ENCODE results near the gene PRDM15.
A peak's percentile ranks its signal among the peaks of the same experiment; 100 is the strongest.

Gene PRDM15

DNA sequence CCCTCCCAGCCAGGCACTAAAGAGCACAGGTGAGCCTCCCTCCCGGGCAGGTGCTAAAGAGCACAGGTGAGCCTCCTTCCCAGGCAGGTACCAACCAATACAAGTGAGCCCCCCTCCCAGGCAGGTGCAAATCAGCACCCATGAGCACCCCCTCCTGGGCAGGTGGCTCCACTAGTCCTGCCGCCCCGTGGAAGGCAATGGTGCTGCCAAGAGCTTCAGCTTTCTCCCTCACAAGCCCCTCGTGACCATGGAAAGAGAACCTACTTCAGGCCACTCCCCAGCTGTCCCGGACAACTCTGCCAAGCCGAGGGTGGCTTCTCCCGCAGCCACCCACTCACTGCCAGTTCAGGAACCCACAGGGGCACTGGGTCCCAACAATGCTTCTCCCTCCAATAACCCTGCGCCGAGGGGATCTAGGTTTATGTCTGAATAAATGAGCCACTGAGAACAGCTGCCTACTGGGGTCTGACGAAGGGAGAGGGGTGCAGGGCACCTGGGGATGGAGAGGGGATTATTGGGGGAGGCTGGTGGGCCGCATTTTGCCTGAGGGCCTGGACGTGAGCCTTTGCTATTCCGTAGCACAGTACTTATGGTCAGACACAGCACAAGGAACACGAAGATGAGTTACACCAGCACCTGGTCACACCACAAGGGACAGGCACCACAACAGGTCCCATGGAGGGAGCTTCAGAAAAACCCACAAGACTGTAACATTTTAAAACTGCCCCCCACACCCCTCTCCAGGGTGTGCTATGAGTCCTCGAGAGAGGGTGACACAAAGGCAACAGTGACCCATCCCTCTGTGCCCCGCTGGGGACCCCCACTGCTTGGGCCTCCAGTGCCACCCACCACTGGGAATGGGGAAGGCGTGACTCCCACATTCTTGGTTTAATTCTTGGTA is 46.3 kb downstream of the PRDM15 start:
- DNase-seq (ENCODE audit: low spot score) = peak; percentile 68
- TF ChIP-seq, protein P1, sequence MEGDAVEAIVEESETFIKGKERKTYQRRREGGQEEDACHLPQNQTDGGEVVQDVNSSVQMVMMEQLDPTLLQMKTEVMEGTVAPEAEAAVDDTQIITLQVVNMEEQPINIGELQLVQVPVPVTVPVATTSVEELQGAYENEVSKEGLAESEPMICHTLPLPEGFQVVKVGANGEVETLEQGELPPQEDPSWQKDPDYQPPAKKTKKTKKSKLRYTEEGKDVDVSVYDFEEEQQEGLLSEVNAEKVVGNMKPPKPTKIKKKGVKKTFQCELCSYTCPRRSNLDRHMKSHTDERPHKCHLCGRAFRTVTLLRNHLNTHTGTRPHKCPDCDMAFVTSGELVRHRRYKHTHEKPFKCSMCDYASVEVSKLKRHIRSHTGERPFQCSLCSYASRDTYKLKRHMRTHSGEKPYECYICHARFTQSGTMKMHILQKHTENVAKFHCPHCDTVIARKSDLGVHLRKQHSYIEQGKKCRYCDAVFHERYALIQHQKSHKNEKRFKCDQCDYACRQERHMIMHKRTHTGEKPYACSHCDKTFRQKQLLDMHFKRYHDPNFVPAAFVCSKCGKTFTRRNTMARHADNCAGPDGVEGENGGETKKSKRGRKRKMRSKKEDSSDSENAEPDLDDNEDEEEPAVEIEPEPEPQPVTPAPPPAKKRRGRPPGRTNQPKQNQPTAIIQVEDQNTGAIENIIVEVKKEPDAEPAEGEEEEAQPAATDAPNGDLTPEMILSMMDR (IDR thresholded peaks at IDR 0.05; ENCODE audit: extremely low read depth, missing control alignments) = no peak

DNA sequence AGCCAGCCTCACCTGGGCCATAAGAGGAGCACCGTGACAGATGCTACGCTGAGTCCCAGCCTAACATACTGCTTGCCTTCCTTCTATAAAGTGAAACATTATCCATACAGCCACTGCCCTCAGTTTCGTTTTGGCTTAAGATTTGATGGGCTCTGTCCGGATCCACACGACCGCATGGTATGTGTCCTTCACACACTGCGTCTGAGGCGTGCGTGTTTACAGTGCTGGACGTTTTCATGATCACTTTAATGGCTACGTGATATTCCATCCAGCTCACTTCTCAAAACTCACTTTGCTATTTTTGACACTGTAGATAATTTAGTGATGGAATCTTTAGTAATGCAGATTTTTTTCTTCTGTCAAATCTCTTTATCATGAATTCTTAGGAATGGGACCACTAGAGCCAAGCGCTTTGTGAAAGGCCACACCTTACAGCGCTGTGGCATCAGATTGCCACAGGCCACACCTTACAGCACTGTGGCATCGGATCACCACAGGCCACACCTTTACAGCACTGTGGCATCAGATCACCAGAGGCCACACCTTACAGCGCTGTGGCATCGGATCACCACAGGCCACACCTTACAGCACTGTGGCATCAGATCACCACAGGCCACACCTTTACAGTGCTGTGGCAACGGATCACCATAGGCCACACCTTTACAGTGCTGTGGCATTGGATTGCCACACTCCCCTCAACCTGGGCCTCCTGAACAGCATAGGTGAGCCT is 47.1 kb downstream of the PRDM15 start:
- TF ChIP-seq, protein P1 (IDR thresholded peaks at IDR 0.05; ENCODE audit: extremely low read depth, missing control alignments) = no peak
- no peak for DNase-seq (ENCODE audit: low spot score)

DNA sequence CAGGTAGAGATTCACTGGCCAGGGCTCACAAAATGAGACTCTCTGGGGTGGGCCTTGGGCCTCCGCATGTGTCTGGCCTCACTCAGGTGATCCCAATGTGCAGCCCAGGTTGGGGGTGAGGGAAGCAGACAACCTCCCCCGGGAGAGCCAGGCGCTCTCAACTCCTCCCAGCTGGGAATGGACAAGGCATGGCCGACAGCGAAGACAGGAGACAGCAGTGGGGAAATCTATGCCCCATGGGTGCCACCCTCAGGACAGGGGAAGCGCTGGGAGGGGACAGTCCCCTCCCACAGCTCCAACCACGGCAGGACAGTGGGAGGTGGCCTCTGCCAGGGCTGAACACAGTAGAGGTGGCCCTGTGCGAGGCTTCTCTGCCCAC is 47.7 kb downstream of the PRDM15 start:
- TF ChIP-seq, protein P1 (IDR thresholded peaks at IDR 0.05; ENCODE audit: extremely low read depth, missing control alignments) = no peak
- DNase-seq (ENCODE audit: low spot score) = no peak

- TF ChIP-seq, protein P1 (IDR thresholded peaks at IDR 0.05; ENCODE audit: extremely low read depth, missing control alignments) = no peak
- DNase-seq (ENCODE audit: low spot score) = no peak
Measured at GRCh38 chr21:41830764-41831452, 48.2 kb downstream of the PRDM15 start.

GRCh38 chr21:41830145-41830707 is 48.9 kb downstream of the PRDM15 start:
- TF ChIP-seq, protein P1 (IDR thresholded peaks at IDR 0.05; ENCODE audit: extremely low read depth, missing control alignments) = no peak
- DNase-seq (ENCODE audit: low spot score) = no peak

DNA sequence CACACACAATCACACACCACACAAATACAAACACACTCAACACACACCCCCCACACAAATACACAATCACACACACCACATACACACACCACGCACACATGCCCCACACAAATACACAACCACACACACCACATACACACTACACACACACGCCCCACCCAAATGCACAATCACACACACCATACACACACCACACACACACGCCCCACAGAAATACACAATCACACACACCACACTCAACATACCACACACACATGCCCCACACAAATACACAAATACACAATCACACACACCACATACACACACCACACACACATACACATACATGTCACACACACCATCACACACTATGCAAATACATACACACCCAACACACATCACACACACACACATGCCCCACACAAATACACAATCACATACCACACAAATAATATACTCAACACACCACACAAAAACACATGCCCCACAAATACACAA is 50.2 kb downstream of the PRDM15 start:
- TF ChIP-seq, protein P1 (IDR thresholded peaks at IDR 0.05; ENCODE audit: extremely low read depth, missing control alignments) = no peak
- no peak for DNase-seq (ENCODE audit: low spot score)
